Measurements from ENCODE around the gene PRKCD.

PRKCD gene

DNA sequence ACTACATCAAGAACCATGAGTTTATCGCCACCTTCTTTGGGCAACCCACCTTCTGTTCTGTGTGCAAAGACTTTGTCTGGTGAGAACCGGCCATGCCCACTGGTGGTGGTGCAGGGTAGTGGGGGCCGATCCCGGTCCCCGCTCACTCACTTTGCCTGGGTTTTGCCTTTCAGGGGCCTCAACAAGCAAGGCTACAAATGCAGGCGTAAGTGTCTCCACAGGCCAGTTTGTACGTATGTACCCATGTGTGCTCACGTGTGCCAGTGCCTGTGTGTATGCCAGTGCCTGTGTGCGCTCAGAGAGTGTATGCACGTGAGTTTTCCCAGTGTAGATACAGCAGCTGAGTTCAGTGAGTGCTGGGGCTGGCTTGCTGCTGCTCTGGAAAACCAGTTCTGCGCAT, 20.5 kb downstream of the PRKCD start:
- TF ChIP-seq ZFP30 (CRISPR knock-in tag; IDR thresholded peaks at IDR 0.05) (no peak), TOX (CRISPR knock-in tag; IDR thresholded peaks at IDR 0.05; ENCODE audit: borderline replicate concordance) (no peak), ZC3H10 (CRISPR knock-in tag; IDR thresholded peaks at IDR 0.05) (no peak), ZFP3 (CRISPR knock-in tag; IDR thresholded peaks at IDR 0.05) (no peak), TCF4 (CRISPR knock-in tag; IDR thresholded peaks at IDR 0.05; ENCODE audit: borderline replicate concordance) (no peak), ARNTL (CRISPR knock-in tag; IDR thresholded peaks at IDR 0.05; ENCODE audit: borderline replicate concordance, low read depth) (no peak), ESRRG (CRISPR knock-in tag; IDR thresholded peaks at IDR 0.05) (no peak), RARB (CRISPR knock-in tag; IDR thresholded peaks at IDR 0.05) (no peak), BACH2 (CRISPR knock-in tag; IDR thresholded peaks at IDR 0.05; ENCODE audit: borderline replicate concordance) (no peak), SNAI2 (CRISPR knock-in tag; IDR thresholded peaks at IDR 0.05) (no peak), OSR1 (CRISPR knock-in tag; IDR thresholded peaks at IDR 0.05) (no peak), ISL1 (CRISPR knock-in tag; IDR thresholded peaks at IDR 0.05) (no peak), CSDC2 (CRISPR knock-in tag; IDR thresholded peaks at IDR 0.05) (no peak), GLIS3 (CRISPR knock-in tag; IDR thresholded peaks at IDR 0.05) (no peak), ZNF565 (CRISPR knock-in tag; conservative IDR thresholded peaks at IDR 0.05; ENCODE audit: low read depth) (no peak), ZNF8 (CRISPR knock-in tag; IDR thresholded peaks at IDR 0.05) (no peak)
- TF ChIP-seq, protein P1, sequence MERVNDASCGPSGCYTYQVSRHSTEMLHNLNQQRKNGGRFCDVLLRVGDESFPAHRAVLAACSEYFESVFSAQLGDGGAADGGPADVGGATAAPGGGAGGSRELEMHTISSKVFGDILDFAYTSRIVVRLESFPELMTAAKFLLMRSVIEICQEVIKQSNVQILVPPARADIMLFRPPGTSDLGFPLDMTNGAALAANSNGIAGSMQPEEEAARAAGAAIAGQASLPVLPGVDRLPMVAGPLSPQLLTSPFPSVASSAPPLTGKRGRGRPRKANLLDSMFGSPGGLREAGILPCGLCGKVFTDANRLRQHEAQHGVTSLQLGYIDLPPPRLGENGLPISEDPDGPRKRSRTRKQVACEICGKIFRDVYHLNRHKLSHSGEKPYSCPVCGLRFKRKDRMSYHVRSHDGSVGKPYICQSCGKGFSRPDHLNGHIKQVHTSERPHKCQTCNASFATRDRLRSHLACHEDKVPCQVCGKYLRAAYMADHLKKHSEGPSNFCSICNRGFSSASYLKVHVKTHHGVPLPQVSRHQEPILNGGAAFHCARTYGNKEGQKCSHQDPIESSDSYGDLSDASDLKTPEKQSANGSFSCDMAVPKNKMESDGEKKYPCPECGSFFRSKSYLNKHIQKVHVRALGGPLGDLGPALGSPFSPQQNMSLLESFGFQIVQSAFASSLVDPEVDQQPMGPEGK (CRISPR knock-in tag; IDR thresholded peaks at IDR 0.05; ENCODE audit: borderline replicate concordance) = no peak
- TF ChIP-seq, protein P2, sequence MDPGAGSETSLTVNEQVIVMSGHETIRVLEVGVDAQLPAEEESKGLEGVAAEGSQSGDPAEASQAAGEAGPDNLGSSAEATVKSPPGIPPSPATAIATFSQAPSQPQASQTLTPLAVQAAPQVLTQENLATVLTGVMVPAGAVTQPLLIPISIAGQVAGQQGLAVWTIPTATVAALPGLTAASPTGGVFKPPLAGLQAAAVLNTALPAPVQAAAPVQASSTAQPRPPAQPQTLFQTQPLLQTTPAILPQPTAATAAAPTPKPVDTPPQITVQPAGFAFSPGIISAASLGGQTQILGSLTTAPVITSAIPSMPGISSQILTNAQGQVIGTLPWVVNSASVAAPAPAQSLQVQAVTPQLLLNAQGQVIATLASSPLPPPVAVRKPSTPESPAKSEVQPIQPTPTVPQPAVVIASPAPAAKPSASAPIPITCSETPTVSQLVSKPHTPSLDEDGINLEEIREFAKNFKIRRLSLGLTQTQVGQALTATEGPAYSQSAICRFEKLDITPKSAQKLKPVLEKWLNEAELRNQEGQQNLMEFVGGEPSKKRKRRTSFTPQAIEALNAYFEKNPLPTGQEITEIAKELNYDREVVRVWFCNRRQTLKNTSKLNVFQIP (CRISPR knock-in tag; IDR thresholded peaks at IDR 0.05; ENCODE audit: borderline replicate concordance, low read depth) = no peak
- TF ChIP-seq, protein P3, sequence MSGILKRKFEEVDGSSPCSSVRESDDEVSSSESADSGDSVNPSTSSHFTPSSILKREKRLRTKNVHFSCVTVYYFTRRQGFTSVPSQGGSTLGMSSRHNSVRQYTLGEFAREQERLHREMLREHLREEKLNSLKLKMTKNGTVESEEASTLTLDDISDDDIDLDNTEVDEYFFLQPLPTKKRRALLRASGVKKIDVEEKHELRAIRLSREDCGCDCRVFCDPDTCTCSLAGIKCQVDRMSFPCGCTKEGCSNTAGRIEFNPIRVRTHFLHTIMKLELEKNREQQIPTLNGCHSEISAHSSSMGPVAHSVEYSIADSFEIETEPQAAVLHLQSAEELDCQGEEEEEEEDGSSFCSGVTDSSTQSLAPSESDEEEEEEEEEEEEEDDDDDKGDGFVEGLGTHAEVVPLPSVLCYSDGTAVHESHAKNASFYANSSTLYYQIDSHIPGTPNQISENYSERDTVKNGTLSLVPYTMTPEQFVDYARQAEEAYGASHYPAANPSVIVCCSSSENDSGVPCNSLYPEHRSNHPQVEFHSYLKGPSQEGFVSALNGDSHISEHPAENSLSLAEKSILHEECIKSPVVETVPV (CRISPR knock-in tag; IDR thresholded peaks at IDR 0.05) = no peak
- TF ChIP-seq, protein P4, sequence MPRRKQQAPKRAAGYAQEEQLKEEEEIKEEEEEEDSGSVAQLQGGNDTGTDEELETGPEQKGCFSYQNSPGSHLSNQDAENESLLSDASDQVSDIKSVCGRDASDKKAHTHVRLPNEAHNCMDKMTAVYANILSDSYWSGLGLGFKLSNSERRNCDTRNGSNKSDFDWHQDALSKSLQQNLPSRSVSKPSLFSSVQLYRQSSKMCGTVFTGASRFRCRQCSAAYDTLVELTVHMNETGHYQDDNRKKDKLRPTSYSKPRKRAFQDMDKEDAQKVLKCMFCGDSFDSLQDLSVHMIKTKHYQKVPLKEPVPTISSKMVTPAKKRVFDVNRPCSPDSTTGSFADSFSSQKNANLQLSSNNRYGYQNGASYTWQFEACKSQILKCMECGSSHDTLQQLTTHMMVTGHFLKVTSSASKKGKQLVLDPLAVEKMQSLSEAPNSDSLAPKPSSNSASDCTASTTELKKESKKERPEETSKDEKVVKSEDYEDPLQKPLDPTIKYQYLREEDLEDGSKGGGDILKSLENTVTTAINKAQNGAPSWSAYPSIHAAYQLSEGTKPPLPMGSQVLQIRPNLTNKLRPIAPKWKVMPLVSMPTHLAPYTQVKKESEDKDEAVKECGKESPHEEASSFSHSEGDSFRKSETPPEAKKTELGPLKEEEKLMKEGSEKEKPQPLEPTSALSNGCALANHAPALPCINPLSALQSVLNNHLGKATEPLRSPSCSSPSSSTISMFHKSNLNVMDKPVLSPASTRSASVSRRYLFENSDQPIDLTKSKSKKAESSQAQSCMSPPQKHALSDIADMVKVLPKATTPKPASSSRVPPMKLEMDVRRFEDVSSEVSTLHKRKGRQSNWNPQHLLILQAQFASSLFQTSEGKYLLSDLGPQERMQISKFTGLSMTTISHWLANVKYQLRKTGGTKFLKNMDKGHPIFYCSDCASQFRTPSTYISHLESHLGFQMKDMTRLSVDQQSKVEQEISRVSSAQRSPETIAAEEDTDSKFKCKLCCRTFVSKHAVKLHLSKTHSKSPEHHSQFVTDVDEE (CRISPR knock-in tag; IDR thresholded peaks at IDR 0.05) = no peak
- no peak for ATAC-seq

DNA sequence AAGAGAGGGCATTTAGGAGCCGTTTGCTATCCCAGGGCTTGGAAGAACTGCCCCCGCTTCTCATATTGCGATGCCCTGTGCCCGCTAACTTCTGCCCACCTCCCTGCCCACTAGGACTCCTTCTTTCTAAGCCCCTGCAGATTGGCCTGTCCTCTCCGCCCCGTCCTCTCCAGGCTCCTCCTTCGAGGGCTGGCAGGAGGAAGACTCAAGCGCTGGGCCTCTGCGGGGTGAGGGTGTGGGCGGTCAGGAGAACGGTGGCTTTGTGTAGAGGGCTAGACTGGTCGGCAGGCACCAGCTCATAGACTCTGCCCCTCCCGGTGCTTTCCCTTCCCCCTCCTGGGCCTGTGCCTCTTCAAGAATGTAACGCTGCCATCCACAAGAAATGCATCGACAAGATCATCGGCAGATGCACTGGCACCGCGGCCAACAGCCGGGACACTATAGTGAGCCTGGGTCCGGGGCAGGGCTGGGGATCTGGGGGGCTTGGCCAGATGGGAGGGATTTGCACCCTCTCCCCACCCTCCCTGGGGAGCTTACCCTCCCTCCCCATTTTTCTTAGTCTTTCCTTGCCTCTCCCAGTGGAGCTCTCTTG, 21.9 kb downstream of the PRKCD start:
- TF ChIP-seq ISL1 (CRISPR knock-in tag; IDR thresholded peaks at IDR 0.05) (no peak), ZNF70 (CRISPR knock-in tag; IDR thresholded peaks at IDR 0.05) (no peak), ZNF8 (CRISPR knock-in tag; IDR thresholded peaks at IDR 0.05) (no peak)
- ATAC-seq = no peak

DNA sequence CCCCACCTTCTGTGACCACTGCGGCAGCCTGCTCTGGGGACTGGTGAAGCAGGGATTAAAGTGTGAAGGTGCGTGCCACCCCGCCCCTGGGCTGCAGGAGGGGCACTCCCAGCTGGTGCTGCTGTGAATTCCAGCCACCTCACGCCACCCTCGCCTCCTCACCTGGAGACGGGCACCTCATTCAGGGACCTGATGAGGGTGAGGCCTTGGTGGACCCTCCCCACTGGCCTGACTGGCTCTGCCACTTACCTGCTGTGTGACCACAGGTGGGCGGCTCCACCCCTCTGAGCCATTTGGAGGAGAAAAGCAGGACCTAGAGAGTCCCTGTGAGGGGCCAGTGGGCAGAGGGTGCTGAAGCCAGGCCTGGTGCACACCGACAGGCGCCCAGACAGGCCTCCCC, 22.5 kb downstream of the PRKCD start:
- ATAC-seq = no peak

More for the DNA sequence above, 22.5 kb downstream of the PRKCD start:
- TF ChIP-seq, protein P1 (CRISPR knock-in tag; IDR thresholded peaks at IDR 0.05; ENCODE audit: borderline replicate concordance) = no peak
- TF ChIP-seq ZFP30 (CRISPR knock-in tag; IDR thresholded peaks at IDR 0.05) = no peak
- TF ChIP-seq ZNF565 (CRISPR knock-in tag; conservative IDR thresholded peaks at IDR 0.05; ENCODE audit: low read depth) = no peak
- no peak for TF ChIP-seq RARB (CRISPR knock-in tag; IDR thresholded peaks at IDR 0.05)
- no peak for TF ChIP-seq ARNTL (CRISPR knock-in tag; IDR thresholded peaks at IDR 0.05; ENCODE audit: borderline replicate concordance, low read depth)
- TF ChIP-seq, protein P3 (CRISPR knock-in tag; IDR thresholded peaks at IDR 0.05) = no peak
- TF ChIP-seq ZFP3 (CRISPR knock-in tag; IDR thresholded peaks at IDR 0.05) = no peak
- TF ChIP-seq ZNF70 (CRISPR knock-in tag; IDR thresholded peaks at IDR 0.05) = no peak
- TF ChIP-seq OSR1 (CRISPR knock-in tag; IDR thresholded peaks at IDR 0.05) = no peak
- TF ChIP-seq ESRRG (CRISPR knock-in tag; IDR thresholded peaks at IDR 0.05) = no peak
- no peak for TF ChIP-seq ZNF8 (CRISPR knock-in tag; IDR thresholded peaks at IDR 0.05)
- TF ChIP-seq, protein P4 (CRISPR knock-in tag; IDR thresholded peaks at IDR 0.05) = no peak
- no peak for TF ChIP-seq ISL1 (CRISPR knock-in tag; IDR thresholded peaks at IDR 0.05)

Measured in SK-N-SH treated with all-trans-retinoic acid at 6 μM for 48 hours (cell line).